GM19328 (cell line): ENCODE data around the gene SLC2A8.
A peak's percentile ranks its signal among the peaks of the same experiment; 100 is the strongest.

Source experiments
- ATAC-seq: cut with Tn5 transposase; IDR thresholded peaks from one replicate; pipeline ENCODE4 v1.9.1; 2021; ENCODE audit warnings: mild to moderate bottlenecking, moderate library complexity; ENCODE audit not compliant: unreplicated experiment

SLC2A8 gene

GRCh38 chr9:127423934-127424675 is 27.1 kb downstream of the SLC2A8 start, which contains the start of gene ZNF79:
TSS of gene ZNF79 (plus strand) at chr9:127424382. CDS start at chr9:127424788, 406 bp downstream.
- peak; percentile 77 for ATAC-seq

DNA sequence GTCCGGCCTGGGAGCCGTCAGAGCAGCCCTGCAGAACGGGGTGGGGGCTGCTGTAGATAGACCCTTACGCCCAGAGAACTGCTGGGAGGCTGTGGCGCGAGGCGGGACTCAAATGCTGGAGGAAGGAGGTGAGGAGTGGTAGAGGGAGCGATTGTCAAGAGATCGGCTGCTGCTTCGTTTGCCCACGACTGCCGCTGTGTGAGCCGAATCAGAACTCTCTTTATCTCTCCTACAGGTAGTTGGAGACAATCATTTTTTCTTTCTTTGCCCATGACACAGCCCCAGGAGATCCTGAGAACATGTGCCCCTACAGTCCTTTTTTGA is 27.7 kb downstream of the SLC2A8 start:
- ATAC-seq: no peak

DNA sequence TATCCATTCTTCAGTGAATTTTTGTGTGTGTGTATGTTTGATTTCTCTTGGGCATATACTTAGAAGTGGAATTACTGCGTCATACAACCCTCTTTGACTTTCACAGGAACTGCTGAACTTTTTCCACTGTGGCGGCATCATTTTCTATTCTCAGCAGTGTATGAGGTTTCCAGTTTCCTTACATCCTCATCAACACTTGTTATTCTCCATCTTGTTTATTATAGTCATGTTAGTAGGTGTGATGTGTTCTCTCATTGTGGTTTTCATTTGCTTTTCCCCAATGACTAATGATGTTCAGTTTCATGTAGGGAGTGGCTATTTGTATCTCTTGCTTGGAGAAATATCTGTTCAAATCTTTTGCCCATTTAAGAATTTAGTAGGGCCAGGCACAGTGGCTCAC is 29.8 kb downstream of the SLC2A8 start:
- no peak for ATAC-seq

- no peak for ATAC-seq
These were observed 31.4 kb downstream of the SLC2A8 start for GRCh38 chr9:127428348-127428747.

- no peak for ATAC-seq
These were observed 33.4 kb downstream of the SLC2A8 start for GRCh38 chr9:127430415-127430814.

GRCh38 chr9:127437497-127438264 is 40.7 kb downstream of the SLC2A8 start:
- no peak for ATAC-seq

GRCh38 chr9:127438394-127438793 is 41.4 kb downstream of the SLC2A8 start:
- ATAC-seq: no peak

- ATAC-seq: no peak
These were observed 47.4 kb downstream of the SLC2A8 start for GRCh38 chr9:127444283-127444920.

GRCh38 chr9:127444921-127445850 is 48.2 kb downstream of the SLC2A8 start:
- no peak for ATAC-seq

DNA sequence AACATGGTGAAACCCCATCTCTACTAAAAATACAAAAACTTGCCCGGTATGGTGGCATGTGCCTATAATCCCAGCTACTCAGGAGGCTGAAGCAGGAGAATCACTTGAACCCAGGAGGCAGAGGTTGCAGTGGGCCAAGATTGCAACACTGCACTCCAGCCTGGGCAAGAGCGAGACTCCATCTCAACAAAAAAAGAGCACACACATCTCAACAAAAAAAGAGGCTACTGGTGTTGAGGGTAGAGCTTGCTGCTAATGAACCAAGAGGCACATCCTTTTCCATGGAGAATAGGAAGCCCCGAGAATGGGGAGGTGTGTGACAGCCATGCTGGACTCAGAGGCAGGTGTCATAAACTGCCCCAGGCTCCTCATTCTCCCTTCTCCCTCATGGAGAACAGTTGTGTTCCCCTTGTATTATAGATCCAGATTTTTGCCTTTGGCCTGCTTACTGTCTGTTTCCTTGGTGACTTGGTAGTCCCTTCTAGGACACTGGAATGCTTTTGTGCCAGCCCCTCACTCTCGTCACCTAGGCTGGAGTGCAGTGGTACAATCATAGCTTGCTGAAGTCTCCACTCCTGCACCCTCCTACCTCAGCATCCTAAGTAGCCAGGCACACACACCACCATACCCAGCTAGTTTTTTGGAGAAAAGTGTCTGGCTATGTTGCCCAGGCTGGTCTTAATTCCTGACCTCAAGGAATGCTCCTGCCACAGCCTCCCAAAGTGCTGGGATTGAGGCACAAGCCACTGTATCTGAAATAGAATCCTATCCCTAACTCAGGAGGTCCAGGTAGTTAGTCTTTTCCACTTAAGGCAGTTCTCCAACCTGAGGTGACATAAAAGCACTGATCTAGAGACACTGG is 49.1 kb downstream of the SLC2A8 start:
- no peak for ATAC-seq

GRCh38 chr9:127446713-127447415 is 49.9 kb downstream of the SLC2A8 start:
- ATAC-seq: no peak

DNA sequence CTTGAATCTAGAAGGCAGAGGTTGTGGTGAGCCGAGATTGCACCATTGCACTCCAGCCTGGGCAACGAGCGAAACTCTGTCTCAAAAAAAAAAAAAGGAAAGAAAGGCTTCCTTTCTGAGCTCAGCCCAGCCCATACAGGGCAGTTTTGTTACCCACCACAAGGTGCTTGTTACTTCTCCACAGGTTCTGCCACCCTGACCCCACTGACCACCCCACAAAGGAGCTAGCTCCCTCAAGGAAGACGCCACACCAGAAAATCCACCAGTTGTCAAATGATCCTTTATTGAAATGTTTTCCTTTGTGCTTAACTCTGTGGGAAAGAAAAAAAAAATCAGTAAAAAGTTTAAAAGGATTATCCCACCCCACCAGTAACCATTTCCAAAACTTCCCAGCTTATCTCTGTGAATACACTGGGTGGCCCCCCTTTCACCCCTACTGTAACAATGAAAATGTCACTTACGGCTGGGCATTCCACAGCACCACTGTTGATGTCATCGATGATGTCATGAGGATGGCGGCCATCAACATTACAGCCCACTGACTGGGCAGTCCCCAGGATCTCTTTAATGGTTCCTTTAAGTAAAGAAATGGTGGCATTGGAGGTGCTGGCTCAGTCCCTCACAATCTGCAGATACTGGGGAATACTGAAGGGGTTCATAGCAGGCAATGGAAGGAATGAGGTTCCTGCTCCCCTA is 50.6 kb downstream of the SLC2A8 start:
- ATAC-seq: no peak

GRCh38 chr9:127448112-127448805 is 51.3 kb downstream of the SLC2A8 start:
- no peak for ATAC-seq

DNA sequence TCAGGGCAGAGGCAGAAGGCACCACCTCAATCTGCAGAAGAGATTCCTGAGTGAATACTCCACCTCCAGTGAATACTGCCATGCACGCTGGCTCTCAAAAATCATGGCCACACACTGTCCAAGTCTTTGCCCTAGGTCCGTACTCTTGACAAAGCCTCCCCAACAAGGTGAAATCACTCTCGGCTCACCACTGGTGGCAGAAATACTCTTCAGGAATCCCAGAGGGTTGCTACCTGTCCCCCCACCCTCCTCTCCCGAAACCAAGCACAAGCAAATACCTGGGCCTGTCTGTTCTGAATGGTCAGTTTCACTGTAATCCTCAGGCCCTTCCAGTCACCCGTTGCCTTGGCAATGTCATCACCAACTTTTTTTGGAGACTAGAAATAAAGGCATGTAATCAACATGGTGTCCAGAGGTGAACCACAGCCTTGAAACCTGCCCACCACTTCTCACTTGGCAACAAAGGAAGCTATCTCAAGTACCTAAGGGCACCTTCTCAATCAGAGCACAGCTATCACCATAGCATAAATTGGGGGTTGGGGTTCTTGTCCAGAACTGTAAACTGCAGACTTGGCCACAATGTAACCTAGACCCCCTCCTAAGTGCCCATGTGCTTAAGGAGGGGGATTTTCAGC is 52.5 kb downstream of the SLC2A8 start:
- no peak for ATAC-seq

DNA sequence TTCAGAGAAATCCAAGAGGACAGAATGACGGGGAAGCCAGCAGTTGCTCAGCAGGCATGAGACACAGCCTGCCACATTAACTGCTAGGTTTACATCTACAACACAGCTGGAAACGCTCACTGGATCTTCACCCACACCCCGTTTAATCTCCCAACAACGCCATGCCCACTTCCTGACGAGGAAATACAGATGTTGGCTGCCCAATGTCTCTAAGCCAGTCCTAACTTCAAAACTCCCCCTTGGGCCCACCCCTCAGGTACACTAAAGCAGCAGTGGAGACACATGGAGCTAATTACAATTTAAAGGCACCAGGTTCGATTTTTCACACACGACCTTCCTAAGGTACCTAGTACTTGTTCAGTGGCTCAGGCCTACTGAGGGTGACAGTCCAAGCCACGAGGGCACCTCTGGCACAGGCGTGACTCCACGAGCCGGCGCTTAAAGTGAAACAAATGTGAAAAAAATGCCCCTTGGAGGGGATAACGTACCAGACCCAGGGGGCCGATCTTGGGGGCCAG is 53.3 kb downstream of the SLC2A8 start:
- ATAC-seq: no peak

DNA sequence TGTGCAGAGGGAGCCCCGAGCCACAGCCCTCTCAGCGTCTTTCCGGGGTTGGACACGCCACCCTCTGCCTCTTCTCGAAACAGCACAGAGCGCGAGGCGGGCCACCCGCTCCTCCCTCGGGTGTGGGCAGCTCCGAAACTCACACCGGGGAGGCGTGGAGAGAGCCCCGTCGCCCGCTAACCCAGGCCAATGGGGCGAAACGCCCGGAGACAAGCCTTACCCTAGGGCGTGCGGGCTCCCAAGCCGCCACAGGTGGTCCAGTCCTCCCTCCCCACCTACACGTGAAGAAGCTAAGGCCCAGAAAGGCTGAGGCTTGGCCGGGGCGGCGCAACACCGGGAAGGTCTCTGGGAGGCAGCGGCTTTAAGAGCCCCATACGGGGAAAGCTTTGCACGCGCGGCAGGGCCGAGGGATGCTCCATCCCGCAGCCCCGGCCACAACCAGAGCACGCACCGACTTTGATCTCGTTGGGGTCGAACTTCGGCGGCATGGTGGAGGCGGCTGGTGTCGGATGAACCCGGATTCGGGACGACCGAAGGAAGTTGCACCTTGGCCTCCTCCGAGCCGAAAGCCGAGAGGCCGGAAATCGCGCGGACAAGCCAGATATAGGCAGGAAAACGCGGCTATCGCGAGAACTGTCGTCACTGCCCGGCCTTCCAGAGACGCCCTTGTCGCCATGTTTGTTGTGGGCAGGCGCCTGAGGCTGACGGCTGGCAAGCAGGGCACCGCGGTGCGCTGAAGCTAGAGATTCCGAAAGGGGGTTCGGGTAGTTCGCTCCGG is 54.0 kb downstream of the SLC2A8 start, which contains the start of the genes LRSAM1 and RPL12:
Gene LRSAM1, plus strand, starts transcription at position 681 of the 778 bp plus-strand sequence. CDS start 3,018 bp downstream, outside the sequence.
Gene RPL12, minus strand, starts transcription at position 577 of the 778 bp plus-strand sequence. Its CDS starts 89 bp downstream, at position 488.
- peak; percentile 60 for ATAC-seq

DNA sequence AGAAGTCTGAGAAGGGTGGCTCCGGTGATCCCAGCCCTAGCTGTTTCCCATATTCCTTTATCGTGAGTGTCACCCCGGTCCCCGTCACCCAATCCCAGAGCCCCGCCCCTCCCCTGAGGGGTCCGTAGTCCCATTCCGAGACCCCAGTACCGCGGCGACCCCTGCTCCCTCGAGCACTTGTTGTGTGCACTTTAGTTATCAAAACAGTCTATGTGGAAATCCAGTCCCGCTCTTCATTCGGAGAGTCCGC is 54.6 kb downstream of the SLC2A8 start:
- no peak for ATAC-seq
